ENCODE results near the gene RPRD1B.

RPRD1B gene

GRCh38 chr20:38036366-38036765 lies 2.8 kb downstream of the RPRD1B start:
- no peak for DNase-seq (ENCODE audit: low read depth)

DNA sequence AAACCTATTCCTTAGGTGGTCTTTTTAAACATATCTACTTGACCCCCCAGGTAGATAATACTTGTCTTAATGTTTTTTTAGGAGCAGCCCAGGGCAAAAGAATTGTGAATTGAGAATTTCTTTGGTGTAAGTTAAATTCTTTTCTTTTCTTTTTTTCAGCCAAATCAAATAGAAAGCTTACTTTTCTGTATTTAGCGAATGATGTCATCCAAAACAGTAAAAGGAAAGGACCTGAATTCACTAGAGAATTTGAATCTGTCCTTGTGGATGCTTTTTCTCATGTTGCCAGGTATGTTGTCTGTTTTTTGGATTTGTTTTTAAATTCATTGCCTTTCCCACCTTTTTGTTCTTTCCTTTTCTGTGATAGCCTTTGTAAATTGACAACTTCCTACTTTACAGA lies 6.7 kb downstream of the RPRD1B start:
- no peak for DNase-seq (ENCODE audit: low read depth)

- DNase-seq (ENCODE audit: low read depth): peak; percentile 24
Observed at GRCh38 chr20:38043512-38044300, 10.2 kb downstream of the RPRD1B start.

GRCh38 chr20:38044685-38045084 lies 11.1 kb downstream of the RPRD1B start:
- no peak for DNase-seq (ENCODE audit: low read depth)

GRCh38 chr20:38046572-38046971 lies 13.0 kb downstream of the RPRD1B start:
- no peak for DNase-seq (ENCODE audit: low read depth)

DNA sequence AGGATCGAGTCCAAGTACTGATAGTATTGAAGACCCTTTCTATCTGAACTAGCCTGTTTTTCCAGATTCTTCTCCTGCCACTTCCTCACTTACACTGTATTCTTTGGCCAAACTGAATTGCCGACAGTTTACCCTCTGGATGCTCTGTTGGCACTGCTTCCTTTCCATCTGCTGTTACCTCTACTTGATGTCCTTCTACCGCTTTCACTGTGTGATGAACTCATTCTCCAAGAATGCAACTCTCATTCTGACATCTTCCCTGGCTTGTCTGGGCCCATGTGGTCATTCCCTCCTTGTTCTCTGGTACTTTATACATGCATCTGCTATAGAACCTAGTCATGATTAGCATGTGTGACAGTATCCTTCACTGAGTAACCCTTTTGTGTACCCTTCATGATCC lies 16.3 kb downstream of the RPRD1B start:
- peak; percentile 68 for DNase-seq (ENCODE audit: low read depth)

- DNase-seq (ENCODE audit: low read depth): no peak
Observed at GRCh38 chr20:38050686-38051085, 17.1 kb downstream of the RPRD1B start.

GRCh38 chr20:38052870-38053269 lies 19.3 kb downstream of the RPRD1B start:
- no peak for DNase-seq (ENCODE audit: low read depth)

- DNase-seq (ENCODE audit: low read depth): no peak
Observed at GRCh38 chr20:38054647-38055046, 21.1 kb downstream of the RPRD1B start.

- DNase-seq (ENCODE audit: low read depth): no peak
Observed at GRCh38 chr20:38055294-38055693, 21.7 kb downstream of the RPRD1B start.

GRCh38 chr20:38055848-38056247 lies 22.3 kb downstream of the RPRD1B start:
- DNase-seq (ENCODE audit: low read depth): no peak

DNA sequence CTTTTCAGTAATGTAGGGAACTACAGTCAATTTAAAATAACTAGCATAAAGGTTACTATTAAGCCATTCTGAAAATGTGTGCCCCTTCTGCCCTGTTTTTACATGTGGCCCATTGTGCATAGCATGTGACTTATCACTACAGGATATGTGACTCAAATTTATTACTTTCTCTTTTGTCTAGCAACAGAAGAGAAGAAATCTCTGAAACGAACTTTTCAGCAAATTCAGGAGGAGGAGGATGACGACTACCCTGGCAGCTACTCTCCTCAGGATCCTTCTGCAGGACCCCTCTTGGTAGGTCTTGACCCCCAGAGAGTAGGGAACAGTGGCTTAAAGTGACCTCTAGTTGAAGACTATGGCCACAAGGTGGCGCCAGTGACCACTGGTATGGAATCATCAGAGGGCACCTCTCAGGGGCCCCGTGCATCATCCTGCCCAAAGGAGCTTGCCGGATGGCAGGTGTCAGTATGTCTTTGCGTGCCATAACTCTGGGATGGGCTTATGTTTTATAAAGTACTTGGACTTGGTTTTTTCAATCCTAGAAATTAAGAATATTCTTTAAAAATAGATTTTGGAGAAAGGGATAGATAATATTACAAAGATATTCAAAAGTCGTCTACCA lies 23.9 kb downstream of the RPRD1B start:
- DNase-seq (ENCODE audit: low read depth): peak; percentile 75

- no peak for DNase-seq (ENCODE audit: low read depth)
Observed at GRCh38 chr20:38059832-38060231, 26.3 kb downstream of the RPRD1B start.

DNA sequence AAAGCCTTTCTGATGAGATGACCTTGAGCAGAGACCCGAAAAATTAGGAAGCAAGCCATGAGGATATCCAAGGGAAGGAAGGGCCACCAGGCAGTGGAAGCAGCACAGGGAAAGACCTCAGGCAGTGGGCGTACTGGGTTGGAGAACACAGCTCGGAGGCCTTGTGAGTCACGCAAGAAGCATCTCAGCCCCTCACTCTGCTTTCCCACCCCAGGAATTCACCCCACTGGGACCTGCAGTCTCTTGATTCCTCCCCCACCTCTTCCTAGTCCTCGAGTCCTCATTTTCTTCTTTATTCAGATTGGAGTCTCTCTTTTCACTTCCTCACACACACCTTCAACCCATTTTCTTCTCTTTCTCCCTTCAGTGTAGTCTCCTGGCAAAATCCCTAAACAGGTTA lies 27.0 kb downstream of the RPRD1B start:
- DNase-seq (ENCODE audit: low read depth): peak; percentile 41

DNA sequence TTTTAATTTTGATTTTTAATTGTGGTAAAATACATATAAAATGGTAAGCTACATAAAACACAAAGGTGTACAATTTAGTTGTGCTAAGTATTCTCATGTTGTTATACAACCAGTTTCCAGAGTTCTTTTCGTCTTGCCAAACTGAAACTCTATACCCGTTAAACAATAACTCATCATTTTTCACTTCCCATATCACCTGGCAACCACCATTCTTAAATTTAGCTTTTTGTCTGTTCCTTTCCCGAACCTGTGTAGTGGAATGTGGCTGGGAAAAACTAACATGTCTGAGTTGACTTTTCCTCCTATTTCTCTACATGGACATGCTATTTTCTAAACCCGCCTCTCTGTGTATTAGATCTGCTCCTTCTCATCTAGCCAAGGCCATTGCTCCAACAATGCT lies 27.6 kb downstream of the RPRD1B start:
- no peak for DNase-seq (ENCODE audit: low read depth)

- no peak for DNase-seq (ENCODE audit: low read depth)
Observed at GRCh38 chr20:38062890-38063289, 29.3 kb downstream of the RPRD1B start.

GRCh38 chr20:38063911-38064530 lies 30.5 kb downstream of the RPRD1B start:
- DNase-seq (ENCODE audit: low read depth): no peak

- no peak for DNase-seq (ENCODE audit: low read depth)
Observed at GRCh38 chr20:38065764-38066375, 32.3 kb downstream of the RPRD1B start.

GRCh38 chr20:38066969-38067716 lies 33.6 kb downstream of the RPRD1B start:
- DNase-seq (ENCODE audit: low read depth): no peak

DNA sequence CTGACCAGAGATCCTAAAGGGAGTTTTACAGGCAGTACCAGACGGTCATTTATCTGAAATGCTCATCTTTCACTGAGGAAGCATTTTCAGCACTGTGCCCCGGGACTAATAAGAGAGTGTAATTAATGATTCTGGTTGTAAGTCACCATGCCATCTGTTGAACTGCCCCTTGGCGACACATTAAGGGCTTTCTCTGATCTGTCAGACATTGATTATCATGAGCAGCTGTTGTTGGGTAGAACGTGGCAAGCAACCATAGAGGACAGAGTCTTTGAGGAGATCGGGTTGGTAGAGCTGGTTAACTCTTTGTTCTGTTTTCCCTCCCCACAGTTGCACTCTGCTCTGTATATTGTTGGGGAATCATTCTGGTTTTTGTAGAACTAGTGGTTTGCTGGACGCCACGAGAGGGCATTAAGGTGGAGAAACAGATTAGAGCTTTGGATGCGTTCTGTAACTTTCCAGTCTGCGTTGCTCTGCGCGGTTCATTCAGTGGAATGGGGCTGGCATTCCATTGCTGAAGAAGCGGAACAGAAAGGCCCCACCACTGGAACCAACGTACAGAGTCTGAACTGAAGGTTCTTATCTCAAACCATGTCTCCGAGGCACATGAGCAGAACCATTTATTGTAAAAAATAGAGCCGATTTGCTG lies 34.3 kb downstream of the RPRD1B start:
- DNase-seq (ENCODE audit: low read depth): no peak

GRCh38 chr20:38072898-38073297 lies 39.4 kb downstream of the RPRD1B start:
- no peak for DNase-seq (ENCODE audit: low read depth)
